GM18502 (cell line): ENCODE data around the gene A1BG.

Experiments
- ATAC-seq: cut with Tn5 transposase; IDR thresholded peaks from one replicate; pipeline ENCODE4 v1.9.1; 2021; ENCODE audit warnings: mild to moderate bottlenecking; ENCODE audit not compliant: unreplicated experiment, poor library complexity

A1BG gene

DNA sequence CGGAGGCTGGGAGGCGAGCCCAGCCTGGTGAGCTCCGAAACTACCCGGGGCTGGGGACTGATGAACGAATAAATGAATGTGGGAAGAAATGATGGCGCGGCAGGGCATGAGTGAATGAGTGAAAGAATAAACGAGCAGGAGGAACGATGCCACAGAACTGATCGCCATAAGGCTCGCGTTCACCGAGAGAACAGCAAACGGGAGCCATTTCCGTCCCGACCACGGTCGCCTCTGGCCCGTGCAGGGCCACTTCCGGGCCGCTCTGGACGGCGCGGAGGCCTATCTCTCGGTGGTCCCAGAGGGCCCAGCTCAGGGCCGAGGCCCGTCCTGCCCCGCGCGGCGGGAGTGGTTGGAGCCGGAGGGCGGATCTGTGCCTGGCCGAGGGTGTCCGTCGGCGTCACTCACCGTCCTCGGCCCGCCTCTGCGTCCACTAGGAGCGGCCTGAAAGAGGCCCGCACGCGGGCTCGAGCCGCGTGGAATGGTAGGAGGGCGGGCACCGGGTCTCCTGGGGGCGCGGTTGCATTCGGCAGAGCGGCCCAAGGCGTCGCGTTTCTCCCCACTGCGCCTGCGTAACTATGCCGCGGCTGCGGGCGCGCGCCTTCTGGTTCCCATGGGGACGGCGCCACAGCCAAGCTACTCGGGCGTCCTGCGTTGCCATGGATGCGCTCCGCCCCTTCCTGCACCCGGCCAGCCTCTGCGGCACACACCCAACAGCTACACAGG lies 9.1 kb upstream of the A1BG start, which contains the start of gene ZNF497:
TSS of gene ZNF497 (minus strand) at position 480 of the 723 bp plus-strand sequence. CDS start 5,116 bp downstream, outside the sequence.
- peak; percentile 87 for ATAC-seq

DNA sequence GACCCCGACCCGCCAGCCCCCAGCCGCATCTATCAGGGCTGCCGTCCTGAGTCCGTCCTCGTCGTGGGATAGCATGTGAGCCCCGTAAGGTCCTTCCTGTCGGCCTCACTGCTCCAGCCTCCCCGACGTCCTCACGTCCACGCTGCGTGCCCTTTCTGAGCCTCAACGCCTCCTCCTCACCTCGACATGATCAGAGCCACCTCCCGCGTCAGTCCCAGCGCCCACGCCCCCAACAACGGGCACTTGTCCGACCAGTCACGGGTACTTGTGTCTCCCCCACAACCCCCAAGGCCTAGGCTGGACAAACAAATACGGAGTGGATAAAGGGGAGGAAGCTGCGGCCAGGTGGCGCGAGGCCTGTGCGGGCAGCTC lies 8.6 kb upstream of the A1BG start:
- ATAC-seq = peak; percentile 20

DNA sequence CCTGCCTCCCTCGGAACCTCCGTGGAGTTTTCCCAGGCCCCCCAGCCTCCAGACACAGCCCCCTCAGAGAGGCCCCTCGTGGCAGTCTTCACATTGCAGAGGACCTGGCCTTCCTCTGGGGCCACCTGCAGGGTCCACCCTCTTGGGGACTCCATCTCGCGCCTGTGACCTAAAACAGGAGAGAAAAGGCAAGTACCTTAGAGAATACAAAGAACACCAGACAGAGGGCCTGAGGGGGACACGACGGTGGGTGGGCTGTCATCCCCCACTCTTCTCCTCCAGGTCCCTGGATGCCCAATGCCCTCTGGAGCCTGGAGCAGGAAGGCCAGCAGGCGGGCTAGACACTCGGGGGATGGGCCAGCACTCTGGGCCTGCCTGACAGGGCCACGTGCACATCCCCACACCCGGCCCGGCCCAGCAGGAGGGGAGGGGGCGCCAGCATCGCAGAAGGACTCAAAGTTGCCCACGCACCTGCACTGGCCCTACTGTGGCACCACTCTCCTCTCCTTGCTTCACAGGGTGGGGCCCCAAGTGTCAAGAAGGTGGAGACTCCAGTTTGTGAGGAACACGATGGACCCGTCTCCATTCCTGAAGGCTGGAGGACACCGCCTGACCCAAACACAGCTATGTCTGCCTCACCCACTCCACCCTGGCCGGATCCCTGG lies 4.3 kb upstream of the A1BG start:
- ATAC-seq = no peak

- no peak for ATAC-seq
Measured at GRCh38 chr19:58356766-58357480, 3.6 kb upstream of the A1BG start.

DNA sequence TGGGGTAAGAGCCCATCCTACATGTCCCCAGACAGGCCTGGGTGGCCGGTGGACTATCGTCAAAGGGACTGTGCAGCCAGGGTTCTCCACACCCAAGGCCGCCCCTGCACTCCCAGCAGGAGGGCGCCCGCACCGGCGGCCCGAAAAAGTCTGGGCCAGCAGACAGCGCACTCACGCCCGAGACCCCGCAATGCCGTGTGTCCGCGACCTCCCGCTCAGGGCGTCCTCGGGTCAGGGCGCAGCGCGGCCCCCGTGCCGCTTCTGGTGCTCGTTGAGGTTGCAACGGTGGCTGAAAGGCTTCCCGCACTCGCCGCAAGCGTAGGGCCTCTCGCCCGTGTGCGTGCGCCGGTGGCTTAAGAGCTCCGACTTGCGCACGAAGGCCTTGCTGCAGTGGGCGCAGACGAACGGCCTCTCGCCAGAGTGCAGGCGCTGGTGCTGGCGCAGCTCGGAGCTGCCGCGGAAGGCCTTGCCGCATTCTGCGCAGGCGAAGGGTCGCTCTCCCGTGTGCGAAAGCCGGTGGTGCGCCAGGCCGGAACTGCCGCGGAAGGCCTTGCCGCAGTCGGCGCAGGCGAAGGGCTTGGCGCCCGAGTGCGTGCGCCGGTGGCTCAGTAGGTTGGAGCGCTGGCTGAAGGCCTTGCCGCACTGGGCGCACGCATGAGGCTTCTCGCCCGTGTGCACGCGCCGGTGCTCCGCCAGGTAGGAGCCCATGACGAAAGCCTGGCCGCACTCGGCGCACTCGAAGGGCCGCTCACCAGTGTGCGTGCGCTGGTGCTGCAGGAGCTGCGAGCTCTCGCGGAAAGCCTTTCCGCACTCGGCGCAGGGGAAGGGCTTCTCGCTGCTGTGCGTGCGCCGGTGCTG lies 2.8 kb upstream of the A1BG start:
- ATAC-seq = no peak

GRCh38 chr19:58355215-58355796 lies 2.0 kb upstream of the A1BG start:
- ATAC-seq = no peak

DNA sequence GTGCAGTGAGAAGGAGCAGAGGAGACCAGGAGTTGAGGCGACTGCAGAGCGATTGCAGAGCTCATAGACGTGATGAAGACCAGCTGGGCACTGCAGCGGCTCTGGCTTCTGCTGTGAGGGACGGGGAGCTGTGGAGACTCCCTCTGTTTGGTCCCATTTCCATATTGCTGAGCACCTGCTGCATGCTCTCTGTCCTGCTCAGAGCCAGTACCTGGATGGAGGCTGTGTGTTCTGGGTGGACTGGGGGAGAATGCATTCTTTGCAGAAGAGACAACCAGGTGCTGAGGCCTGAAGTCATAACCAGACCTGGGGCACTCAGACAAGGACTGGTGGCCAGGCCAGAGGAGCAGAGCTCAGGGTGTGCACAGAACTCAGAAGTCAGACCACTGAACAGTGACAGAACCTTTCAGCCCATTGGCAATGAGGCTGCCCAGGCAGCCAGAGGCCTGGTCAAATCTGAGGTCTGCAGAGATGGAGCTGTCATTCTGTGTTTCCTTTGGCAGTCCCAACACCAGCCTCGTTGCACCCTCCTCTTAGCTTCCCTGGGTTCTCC lies 1.3 kb upstream of the A1BG start:
- ATAC-seq = no peak

DNA sequence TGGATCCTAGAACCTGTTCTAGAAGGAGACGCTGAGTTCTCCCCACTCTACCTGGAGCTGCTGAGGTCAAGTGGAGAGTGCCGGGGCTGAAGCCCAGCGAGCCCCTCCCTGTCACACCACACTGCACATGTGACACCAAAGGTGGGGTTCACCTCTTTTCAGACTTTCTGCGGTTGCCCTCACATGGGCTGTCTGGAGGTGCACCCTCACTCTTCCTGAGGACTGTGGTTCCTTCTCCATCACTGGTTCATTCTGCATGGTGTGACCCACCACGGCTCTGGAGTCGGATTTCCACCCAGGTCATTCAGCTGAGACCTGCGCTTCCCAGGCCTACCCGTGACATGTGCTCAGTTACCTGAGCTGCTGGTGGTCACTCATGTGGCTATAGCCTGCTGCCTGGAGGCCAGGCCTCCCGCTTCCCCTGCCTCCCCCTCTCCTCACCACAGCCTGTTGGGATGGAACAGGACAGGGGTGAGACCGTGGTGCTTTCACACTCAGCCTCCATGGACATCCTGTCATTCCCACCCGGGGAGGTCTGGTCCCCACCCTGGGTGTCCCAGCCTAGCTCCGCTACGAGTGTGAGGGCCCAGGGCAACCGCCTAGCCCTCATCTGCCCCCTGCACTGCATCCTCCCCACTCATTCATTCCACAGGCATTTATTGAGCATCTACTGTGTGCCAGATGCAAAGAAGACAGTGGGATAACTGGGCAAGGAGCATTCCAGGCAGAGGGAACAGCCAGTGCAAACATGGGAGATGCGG lies 605 bp upstream of the A1BG start:
- no peak for ATAC-seq

DNA sequence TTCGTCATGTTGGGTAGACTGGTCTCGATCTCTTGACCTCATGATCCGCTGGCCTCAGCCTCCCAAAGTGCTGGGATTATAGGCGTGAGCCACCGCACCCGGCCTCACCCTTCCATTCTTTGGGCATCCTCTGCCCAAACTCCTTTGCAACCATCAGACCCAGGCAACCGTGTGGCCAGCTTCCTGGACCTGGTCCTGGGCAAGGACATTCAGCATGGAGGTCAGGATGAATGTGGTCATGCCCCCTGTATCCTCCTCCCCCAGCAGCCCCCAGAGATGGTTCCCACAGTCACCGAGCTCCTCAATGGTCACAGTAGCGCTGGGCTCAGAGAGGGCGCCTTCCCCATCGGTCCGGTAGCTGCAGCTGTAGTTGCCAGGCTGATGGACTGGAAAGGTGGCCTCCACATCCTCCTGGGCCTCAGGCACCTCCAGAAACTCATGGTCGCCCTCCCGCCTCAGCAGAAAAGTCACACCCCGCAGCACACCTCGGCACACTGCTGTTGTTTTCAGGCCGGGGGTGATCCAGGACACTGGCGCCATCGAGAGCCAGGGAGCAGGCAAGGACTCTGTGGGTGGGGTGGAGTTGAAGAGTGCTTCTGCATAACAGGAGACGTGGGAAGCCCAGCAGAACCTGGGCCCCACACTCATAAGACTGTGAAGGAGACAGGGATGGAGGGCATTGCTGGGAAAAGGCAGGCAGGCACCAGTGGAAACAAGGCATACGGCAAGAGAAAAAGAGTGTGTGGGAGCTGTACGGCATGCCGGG lies 1.1 kb downstream of the A1BG start:
- no peak for ATAC-seq

- no peak for ATAC-seq
Measured at GRCh38 chr19:58351558-58351878, 1.8 kb downstream of the A1BG start.

DNA sequence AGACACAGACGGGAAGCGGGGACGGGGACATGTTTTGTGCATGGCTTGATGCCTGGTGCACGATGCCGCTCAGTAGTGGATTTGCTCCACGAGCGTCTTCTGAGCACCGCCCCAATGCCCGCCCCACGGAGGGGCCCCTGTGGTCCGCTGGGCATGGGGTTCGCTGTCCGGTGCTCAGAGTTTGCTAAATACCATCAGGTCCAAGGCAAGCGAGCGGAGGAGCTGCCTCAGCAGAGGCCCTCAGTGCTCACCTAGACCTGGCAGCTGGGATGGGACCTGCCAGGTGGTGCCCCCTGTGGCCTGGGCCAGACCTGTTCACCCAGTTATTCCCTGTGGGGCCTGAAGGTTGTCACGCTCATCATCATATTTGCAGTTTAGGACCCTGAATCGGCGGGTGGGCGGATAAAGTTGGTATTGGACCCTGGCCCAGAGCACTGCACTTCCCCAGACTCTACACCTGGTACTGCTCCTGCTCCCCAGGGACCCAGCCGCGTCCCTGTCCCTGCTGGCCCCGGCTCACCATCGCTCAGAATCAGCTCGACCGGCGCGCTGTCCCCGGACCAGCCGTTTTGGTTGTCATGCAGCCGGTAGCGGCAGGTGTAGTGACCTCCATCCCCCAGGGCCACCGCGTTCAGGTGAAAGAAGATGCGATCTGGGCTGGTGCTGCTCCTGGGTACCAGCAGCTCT lies 2.3 kb downstream of the A1BG start:
- ATAC-seq = no peak

DNA sequence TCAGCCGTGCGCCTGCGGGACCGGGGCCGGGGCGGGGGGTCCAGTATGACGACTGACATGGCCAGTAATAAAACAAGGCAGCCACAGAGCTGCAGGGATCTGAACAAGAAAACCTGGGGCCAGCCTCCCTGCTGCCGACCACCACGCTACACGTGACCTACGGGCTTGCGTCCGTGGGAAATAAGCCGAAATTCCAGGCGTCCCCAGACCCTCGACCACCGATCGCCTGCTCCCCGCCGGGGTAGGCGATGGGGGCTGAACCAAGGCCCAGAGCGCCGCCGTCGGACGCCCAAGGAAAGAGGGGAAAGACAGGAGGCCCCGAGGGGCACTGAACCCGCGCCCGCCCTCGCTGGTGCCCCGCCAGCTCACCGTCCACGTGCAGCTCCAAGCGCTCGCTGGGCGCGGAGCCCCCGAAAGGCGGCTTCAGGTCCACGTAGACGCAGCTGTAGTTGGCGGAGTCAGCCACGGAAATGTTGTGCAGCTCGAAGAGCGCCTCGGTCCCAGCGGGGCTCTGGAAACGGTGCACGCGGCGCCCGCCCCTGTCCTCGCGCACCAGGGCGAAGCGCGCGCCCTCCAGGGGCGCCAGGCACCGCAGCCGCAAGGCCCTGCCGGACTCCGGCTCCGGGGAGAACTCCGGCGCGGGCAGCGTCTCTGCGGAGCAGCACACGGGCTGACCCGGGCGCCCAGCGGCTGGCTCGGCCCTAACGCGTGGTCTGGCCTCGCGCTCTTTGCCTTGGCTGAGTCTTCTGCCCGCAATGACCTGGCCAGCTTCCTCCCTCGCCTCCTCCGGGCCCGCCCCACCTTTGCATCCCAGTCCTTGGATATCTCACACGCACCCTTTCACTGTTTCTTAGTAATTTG lies 3.1 kb downstream of the A1BG start:
- no peak for ATAC-seq

- ATAC-seq = no peak
Measured at GRCh38 chr19:58349590-58349989, 3.7 kb downstream of the A1BG start.

DNA sequence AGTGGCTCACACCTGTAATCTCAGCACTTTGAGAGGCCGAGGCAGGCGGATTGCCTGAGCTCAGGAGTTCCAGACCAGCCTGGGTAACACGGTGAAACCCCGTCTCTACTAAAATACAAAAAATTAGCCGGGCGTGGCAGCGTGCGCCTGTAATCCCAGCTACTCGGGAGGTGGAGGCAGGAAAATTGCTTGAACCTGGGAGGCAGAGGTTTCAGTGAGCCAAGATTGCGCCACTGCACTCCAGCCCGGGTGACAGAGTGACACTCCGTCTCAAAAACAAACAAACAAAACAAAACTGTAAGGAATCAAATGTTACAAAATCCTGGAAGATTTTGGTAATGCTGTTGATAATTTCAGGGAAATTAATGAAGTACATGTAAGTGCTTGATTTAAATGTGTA lies 5.2 kb downstream of the A1BG start:
- ATAC-seq = peak; percentile 8

DNA sequence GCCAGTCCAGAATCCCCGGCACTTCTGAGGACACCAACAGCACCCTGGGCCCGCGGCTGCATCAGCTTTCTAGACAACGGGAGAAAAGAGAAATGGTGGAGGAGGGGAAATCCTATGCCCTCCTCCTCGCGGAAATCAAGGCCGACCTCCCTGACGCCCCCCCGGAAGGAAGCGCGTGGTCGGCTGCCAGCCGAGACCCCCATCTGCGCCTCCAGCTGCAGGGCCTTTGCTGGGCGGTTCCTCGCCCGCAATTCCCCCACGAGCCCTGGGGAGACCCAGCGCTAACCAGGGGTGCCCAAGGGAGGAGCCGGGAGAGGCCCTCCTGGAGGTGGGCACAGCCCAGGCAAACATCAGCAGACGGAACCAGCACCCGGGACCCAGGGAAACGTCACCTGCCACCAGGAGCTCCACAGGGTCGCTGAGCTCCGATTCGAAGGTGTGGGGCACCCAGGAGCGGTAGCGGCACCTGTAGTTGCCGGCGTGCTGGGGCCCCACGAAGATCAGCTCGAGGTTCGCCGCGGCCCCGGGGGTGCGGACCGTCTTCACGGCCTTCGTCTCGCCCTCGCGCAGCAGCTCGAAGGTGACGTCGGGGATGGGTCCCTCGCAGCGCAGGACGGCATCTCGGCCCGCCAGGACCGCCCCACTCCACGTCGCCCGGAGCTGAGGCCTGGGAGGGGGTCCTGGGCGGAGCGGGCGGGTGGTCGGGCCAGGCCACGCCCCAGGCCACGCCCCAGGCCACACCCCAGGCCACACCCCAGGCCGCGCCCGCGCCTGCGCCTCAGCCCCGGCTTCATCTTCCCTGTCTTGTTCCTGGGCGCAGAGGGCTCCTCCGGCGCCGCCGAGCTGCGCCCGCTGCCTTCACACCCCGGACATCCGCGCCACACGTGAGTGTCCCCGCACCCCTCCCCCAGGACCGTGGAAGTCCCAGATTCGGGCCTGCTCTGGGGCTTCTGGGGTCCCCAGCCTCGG lies 6.0 kb downstream of the A1BG start:
- peak; percentile 88 for ATAC-seq

DNA sequence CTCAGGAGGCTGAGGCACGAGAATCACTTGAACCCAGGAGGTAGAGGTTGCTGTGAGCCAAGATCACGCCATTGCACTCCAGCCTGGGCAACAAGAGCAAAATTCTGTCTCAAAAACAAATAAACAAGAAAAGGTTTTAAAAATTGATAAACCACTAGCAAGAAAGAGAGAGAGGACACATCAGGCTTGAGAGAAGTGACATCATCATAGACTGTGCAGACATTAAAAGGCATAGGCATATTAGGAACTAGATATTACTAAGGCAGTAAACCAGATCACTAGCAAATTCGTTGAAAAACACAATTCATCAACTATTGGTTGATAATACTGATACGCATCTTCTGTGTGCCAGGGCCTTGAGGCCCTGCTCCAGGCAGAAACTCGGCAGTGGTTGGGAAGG lies 7.7 kb downstream of the A1BG start:
- ATAC-seq = no peak
